ENCODE results near the gene SLC4A9.
A peak's percentile ranks its signal among the peaks of the same experiment; 100 is the strongest.

The SLC4A9 gene

GRCh38 chr5:140367256-140368013 lies 7.4 kb downstream of the SLC4A9 start:
- TF ChIP-seq ZNF266 (tag by site-specific recombination; IDR thresholded peaks at IDR 0.05; ENCODE audit: low read depth) (no peak), ZBTB17 (tag by site-specific recombination; IDR thresholded peaks at IDR 0.05) (0 out of 2 replicates have a peak, but pooled peaks have one; percentile 15)
- H3K4me1 ChIP-seq (ENCODE audit: control insufficient read depth, insufficient read depth, low read length) = no peaks in the 10 kb centered on the region
- H3K4me3 ChIP-seq (ENCODE audit: low read depth, low read length) = no peak overlapping the region
- no peak overlapping the region for H3K27ac ChIP-seq (ENCODE audit: extremely low read depth, low read depth, low read length)
- no peaks in the 10 kb centered on the region for H3K36me3 ChIP-seq (ENCODE audit: control insufficient read depth in 2 of 2, insufficient read depth in 1 of 2, low read length in 2 of 2)
- no peaks in the 10 kb centered on the region for H3K9me3 ChIP-seq (ENCODE audit: control insufficient read depth, insufficient read depth, low read depth, low read length)
- ChIA-PET CTCF (interaction anchor here (0.6 to 1.9 kb wide), 4 partner anchors 9 to 123 kb away, joined by 5 to 11 read pairs (median 6); no protein-coding TSS in a partner anchor), POLR2A (no interaction called here)

- H3K9me3 ChIP-seq (ENCODE audit: control insufficient read depth, insufficient read depth, low read depth, low read length) = no peaks in the 10 kb centered on the region
Observed at GRCh38 chr5:140371356-140372151, 11.6 kb downstream of the SLC4A9 start.

GRCh38 chr5:140372971-140373487 lies 13.0 kb downstream of the SLC4A9 start:
- Histone ChIP-seq H3K27ac (ENCODE audit: extremely low read depth, low read depth, low read length) (no peak overlapping the region), H3K4me3 (ENCODE audit: low read depth, low read length) (no peak overlapping the region), H3K36me3 (ENCODE audit: control insufficient read depth in 2 of 2, insufficient read depth in 1 of 2, low read length in 2 of 2) (no peaks in the 10 kb centered on the region), H3K4me1 (ENCODE audit: control insufficient read depth, insufficient read depth, low read length) (no peaks in the 10 kb centered on the region), H3K9me3 (ENCODE audit: control insufficient read depth, insufficient read depth, low read depth, low read length) (no peaks in the 10 kb centered on the region)
- POLR2A ChIA-PET = interaction anchor here (0.6 to 2.0 kb wide), 3 partner anchors 29 to 1653 kb away, joined by 3 to 10 read pairs (median 7); partner anchors contain the start of genes ANKHD1, IK and NDUFA2
- CTCF ChIA-PET = interaction anchor here (0.5 to 2.7 kb wide), 37 partner anchors 9 to 403 kb away, joined by 3 to 32 read pairs (median 5); partner anchors contain the start of genes ANKHD1 and CD14
- TF ChIP-seq ZNF324 (tag by site-specific recombination; IDR thresholded peaks at IDR 0.05) (no peak), ZNF610 (tag by site-specific recombination; IDR thresholded peaks at IDR 0.05; ENCODE audit: borderline replicate concordance) (peak; percentile 65; the same call in 1 of the 2 replicates), ZNF311 (tag by site-specific recombination; IDR thresholded peaks at IDR 0.05; ENCODE audit: borderline replicate concordance) (no peak), YY2 (tag by site-specific recombination; IDR thresholded peaks at IDR 0.05) (no peak), HOXD13 (CRISPR knock-in tag; IDR thresholded peaks at IDR 0.05; ENCODE audit: borderline replicate concordance) (no peak), ZNF350 (tag by site-specific recombination; IDR thresholded peaks at IDR 0.05) (no peak)
- TF ChIP-seq, protein P1, sequence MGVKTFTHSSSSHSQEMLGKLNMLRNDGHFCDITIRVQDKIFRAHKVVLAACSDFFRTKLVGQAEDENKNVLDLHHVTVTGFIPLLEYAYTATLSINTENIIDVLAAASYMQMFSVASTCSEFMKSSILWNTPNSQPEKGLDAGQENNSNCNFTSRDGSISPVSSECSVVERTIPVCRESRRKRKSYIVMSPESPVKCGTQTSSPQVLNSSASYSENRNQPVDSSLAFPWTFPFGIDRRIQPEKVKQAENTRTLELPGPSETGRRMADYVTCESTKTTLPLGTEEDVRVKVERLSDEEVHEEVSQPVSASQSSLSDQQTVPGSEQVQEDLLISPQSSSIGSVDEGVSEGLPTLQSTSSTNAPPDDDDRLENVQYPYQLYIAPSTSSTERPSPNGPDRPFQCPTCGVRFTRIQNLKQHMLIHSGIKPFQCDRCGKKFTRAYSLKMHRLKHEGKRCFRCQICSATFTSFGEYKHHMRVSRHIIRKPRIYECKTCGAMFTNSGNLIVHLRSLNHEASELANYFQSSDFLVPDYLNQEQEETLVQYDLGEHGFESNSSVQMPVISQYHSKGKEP (tag by site-specific recombination; IDR thresholded peaks at IDR 0.05) = no peak
- TF ChIP-seq, protein P2, sequence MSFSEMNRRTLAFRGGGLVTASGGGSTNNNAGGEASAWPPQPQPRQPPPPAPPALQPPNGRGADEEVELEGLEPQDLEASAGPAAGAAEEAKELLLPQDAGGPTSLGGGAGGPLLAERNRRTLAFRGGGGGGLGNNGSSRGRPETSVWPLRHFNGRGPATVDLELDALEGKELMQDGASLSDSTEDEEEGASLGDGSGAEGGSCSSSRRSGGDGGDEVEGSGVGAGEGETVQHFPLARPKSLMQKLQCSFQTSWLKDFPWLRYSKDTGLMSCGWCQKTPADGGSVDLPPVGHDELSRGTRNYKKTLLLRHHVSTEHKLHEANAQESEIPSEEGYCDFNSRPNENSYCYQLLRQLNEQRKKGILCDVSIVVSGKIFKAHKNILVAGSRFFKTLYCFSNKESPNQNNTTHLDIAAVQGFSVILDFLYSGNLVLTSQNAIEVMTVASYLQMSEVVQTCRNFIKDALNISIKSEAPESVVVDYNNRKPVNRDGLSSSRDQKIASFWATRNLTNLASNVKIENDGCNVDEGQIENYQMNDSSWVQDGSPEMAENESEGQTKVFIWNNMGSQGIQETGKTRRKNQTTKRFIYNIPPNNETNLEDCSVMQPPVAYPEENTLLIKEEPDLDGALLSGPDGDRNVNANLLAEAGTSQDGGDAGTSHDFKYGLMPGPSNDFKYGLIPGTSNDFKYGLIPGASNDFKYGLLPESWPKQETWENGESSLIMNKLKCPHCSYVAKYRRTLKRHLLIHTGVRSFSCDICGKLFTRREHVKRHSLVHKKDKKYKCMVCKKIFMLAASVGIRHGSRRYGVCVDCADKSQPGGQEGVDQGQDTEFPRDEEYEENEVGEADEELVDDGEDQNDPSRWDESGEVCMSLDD (tag by site-specific recombination; IDR thresholded peaks at IDR 0.05) = peak; percentile 50; the same call in 1 of the 2 replicates
- TF ChIP-seq, protein P3, sequence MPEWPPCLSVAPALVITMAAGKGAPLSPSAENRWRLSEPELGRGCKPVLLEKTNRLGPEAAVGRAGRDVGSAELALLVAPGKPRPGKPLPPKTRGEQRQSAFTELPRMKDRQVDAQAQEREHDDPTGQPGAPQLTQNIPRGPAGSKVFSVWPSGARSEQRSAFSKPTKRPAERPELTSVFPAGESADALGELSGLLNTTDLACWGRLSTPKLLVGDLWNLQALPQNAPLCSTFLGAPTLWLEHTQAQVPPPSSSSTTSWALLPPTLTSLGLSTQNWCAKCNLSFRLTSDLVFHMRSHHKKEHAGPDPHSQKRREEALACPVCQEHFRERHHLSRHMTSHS (tag by site-specific recombination; IDR thresholded peaks at IDR 0.05) = no peak
- TF ChIP-seq, protein P4, sequence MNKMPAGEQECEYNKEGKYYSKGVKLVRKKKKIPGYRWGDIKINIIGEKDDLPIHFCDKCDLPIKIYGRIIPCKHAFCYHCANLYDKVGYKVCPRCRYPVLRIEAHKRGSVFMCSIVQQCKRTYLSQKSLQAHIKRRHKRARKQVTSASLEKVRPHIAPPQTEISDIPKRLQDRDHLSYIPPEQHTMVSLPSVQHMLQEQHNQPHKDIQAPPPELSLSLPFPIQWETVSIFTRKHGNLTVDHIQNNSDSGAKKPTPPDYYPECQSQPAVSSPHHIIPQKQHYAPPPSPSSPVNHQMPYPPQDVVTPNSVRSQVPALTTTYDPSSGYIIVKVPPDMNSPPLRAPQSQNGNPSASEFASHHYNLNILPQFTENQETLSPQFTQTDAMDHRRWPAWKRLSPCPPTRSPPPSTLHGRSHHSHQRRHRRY (tag by site-specific recombination; IDR thresholded peaks at IDR 0.05) = no peak

More at GRCh38 chr5:140371356-140372151, 11.6 kb downstream of the SLC4A9 start:
- ChIA-PET POLR2A (no interaction called here), CTCF (interaction anchor here (0.8 to 2.7 kb wide), 17 partner anchors 8 to 402 kb away, joined by 3 to 32 read pairs (median 7); partner anchors contain the start of genes ANKHD1 and CD14)
- H3K4me3 ChIP-seq (ENCODE audit: low read depth, low read length) = no peak overlapping the region
- H3K27ac ChIP-seq (ENCODE audit: extremely low read depth, low read depth, low read length) = no peak overlapping the region
- H3K36me3 ChIP-seq (ENCODE audit: control insufficient read depth in 2 of 2, insufficient read depth in 1 of 2, low read length in 2 of 2) = no peaks in the 10 kb centered on the region
- no peak for TF ChIP-seq ZNF19 (tag by site-specific recombination; IDR thresholded peaks at IDR 0.05; ENCODE audit: low read depth)
- TF ChIP-seq, protein P5, sequence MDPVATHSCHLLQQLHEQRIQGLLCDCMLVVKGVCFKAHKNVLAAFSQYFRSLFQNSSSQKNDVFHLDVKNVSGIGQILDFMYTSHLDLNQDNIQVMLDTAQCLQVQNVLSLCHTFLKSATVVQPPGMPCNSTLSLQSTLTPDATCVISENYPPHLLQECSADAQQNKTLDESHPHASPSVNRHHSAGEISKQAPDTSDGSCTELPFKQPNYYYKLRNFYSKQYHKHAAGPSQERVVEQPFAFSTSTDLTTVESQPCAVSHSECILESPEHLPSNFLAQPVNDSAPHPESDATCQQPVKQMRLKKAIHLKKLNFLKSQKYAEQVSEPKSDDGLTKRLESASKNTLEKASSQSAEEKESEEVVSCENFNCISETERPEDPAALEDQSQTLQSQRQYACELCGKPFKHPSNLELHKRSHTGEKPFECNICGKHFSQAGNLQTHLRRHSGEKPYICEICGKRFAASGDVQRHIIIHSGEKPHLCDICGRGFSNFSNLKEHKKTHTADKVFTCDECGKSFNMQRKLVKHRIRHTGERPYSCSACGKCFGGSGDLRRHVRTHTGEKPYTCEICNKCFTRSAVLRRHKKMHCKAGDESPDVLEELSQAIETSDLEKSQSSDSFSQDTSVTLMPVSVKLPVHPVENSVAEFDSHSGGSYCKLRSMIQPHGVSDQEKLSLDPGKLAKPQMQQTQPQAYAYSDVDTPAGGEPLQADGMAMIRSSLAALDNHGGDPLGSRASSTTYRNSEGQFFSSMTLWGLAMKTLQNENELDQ (tag by site-specific recombination; IDR thresholded peaks at IDR 0.05; ENCODE audit: low read depth) = no peak
- TF ChIP-seq OSR2 (tag by site-specific recombination; IDR thresholded peaks at IDR 0.05) = no peak
- no peak for TF ChIP-seq KLF17 (tag by site-specific recombination; IDR thresholded peaks at IDR 0.05)
- no peaks in the 10 kb centered on the region for H3K4me1 ChIP-seq (ENCODE audit: control insufficient read depth, insufficient read depth, low read length)
